H9 (cell line): ENCODE results near the gene ZFP42. TPM values are rescaled to one million over a fixed set of nuclear protein-coding genes. Genes with fewer than 3 reads are reported as not detected.

Experiments used
- DNase-seq: peaks from one replicate; pipeline ENCODE4 v3.0.0-alpha.2; 2017
- H2AFZ ChIP-seq: one replicate; pipeline ENCODE4 v1.6.1; 2013; ENCODE audit warnings: mild to moderate bottlenecking, low read length, control low read depth, moderate library complexity
- H2AK5ac ChIP-seq: 2 replicates; pipeline ENCODE4 v1.6.1; 2013; ENCODE audit warnings: low read length, control low read depth, mixed read lengths; ENCODE audit not compliant: insufficient read length
- H2BK120ac ChIP-seq: one replicate; pipeline ENCODE4 v1.6.1; 2013; ENCODE audit warnings: low read depth, mild to moderate bottlenecking, low read length, control low read depth, inconsistent platforms; ENCODE audit not compliant: poor library complexity, severe bottlenecking
- H2BK12ac ChIP-seq: 2 replicates; pipeline ENCODE4 v1.6.1; 2013; ENCODE audit warnings: low read length, control low read depth, mixed read lengths, low read depth; ENCODE audit not compliant: insufficient read length
- H2BK15ac ChIP-seq: 2 replicates; pipeline ENCODE4 v1.6.1; 2013; ENCODE audit warnings: low read depth, low read length, control low read depth
- H2BK20ac ChIP-seq: one replicate; pipeline ENCODE4 v1.6.1; 2013; ENCODE audit warnings: low read depth, mild to moderate bottlenecking, low read length, control low read depth, inconsistent platforms; ENCODE audit not compliant: poor library complexity, severe bottlenecking
- H2BK5ac ChIP-seq: 2 replicates; pipeline ENCODE4 v1.6.1; 2013; ENCODE audit warnings: low read length, control low read depth, mixed read lengths; ENCODE audit not compliant: insufficient read length
- H3K14ac ChIP-seq: 2 replicates; pipeline ENCODE4 v1.6.1; 2013; ENCODE audit warnings: low read length, control low read depth; ENCODE audit not compliant: insufficient read depth
- H3K18ac ChIP-seq: 2 replicates; pipeline ENCODE4 v1.6.1; 2013; ENCODE audit warnings: low read depth, mild to moderate bottlenecking, mixed read lengths, low read length, control low read depth; ENCODE audit not compliant: insufficient read length
- H3K23ac ChIP-seq: 2 replicates; pipeline ENCODE4 v1.6.1; 2013; ENCODE audit warnings: low read length, control low read depth, mixed read lengths, low read depth; ENCODE audit not compliant: insufficient read length
- H3K23me2 ChIP-seq: 2 replicates; pipeline ENCODE4 v1.6.1; 2013; ENCODE audit warnings: low read depth, mild to moderate bottlenecking, mixed read lengths, low read length, control low read depth; ENCODE audit not compliant: insufficient read length, poor library complexity, severe bottlenecking
- H3K27ac ChIP-seq: 2 replicates; pipeline ENCODE4 v1.5.1; 2013; ENCODE audit warnings: low read length, control low read depth, mixed read lengths, low read depth; ENCODE audit not compliant: insufficient read length
- H3K27me3 ChIP-seq: 2 replicates; pipeline ENCODE4 v1.6.1; 2013; ENCODE audit warnings: low read length, control low read depth, inconsistent platforms; ENCODE audit not compliant: insufficient read depth
- H3K4ac ChIP-seq: 2 replicates; pipeline ENCODE4 v1.6.1; 2013; ENCODE audit warnings: low read depth, mild to moderate bottlenecking, control low read depth, inconsistent platforms, low read length, moderate library complexity
- H3K4me1 ChIP-seq: 2 replicates; pipeline ENCODE4 v1.6.1; 2013; ENCODE audit warnings: low read length, control low read depth, inconsistent platforms; ENCODE audit not compliant: insufficient read depth
- H3K4me2 ChIP-seq: 2 replicates; pipeline ENCODE4 v1.6.1; 2013; ENCODE audit warnings: low read length, control low read depth, mixed read lengths; ENCODE audit not compliant: insufficient read length, insufficient read depth
- H3K56ac ChIP-seq: 2 replicates; pipeline ENCODE4 v1.6.1; 2013; ENCODE audit warnings: low read depth, mild to moderate bottlenecking, mixed read lengths, low read length, control low read depth; ENCODE audit not compliant: insufficient read length
- H3K79me1 ChIP-seq: 2 replicates; pipeline ENCODE4 v1.6.1; 2013; ENCODE audit warnings: low read depth, mild to moderate bottlenecking, moderate library complexity, low read length, control low read depth, inconsistent platforms; ENCODE audit not compliant: insufficient read depth, poor library complexity, severe bottlenecking
- H3K79me2 ChIP-seq: 2 replicates; pipeline ENCODE4 v1.6.1; 2013; ENCODE audit warnings: low read length, control low read depth, inconsistent platforms; ENCODE audit not compliant: insufficient read depth
- H3K9ac ChIP-seq: 2 replicates; pipeline ENCODE4 v1.6.1; 2013; ENCODE audit warnings: low read length, control low read depth, mixed read lengths; ENCODE audit not compliant: insufficient read length; ENCODE audit errors: extremely low read depth
- H3K9me3 ChIP-seq: one replicate; pipeline ENCODE4 v1.6.1; 2013; ENCODE audit warnings: low read depth, low read length, inconsistent platforms; ENCODE audit not compliant: control insufficient read depth
- H3T11ph ChIP-seq: one replicate; pipeline ENCODE4 v1.6.1; 2013; ENCODE audit warnings: mild to moderate bottlenecking, low read length, control low read depth, inconsistent platforms
- H4K20me1 ChIP-seq: one replicate; pipeline ENCODE4 v1.6.1; 2013; ENCODE audit not compliant: control insufficient read depth, insufficient read length, insufficient read depth
- H4K5ac ChIP-seq: 2 replicates; pipeline ENCODE4 v1.6.1; 2013; ENCODE audit warnings: low read depth, mild to moderate bottlenecking, mixed read lengths, low read length, control low read depth; ENCODE audit not compliant: insufficient read length
- H4K8ac ChIP-seq: replicated peaks from 2 replicates; pipeline ENCODE4 v1.6.1; 2013; ENCODE audit warnings: low read length, control low read depth, mixed read lengths, low read depth; ENCODE audit not compliant: insufficient read length
- H4K91ac ChIP-seq: 2 replicates; pipeline ENCODE4 v1.6.1; 2013; ENCODE audit warnings: low read depth, mild to moderate bottlenecking, moderate library complexity, mixed read lengths, low read length, control low read depth; ENCODE audit not compliant: insufficient read length
- H3K27ac Mint-ChIP-seq, 3 experiments: 2 replicates in 2 of 3; 3 replicates in 1 of 3; pipeline ENCODE4 v1.8.0; 2020 to 2021; ENCODE audit warnings: mixed read lengths in 3 of 3, mild to moderate bottlenecking in 1 of 3, moderate library complexity in 1 of 3
- H3K27me3 Mint-ChIP-seq: 2 replicates; pipeline ENCODE4 v1.8.0; 2021; ENCODE audit warnings: low read depth, mild to moderate bottlenecking, moderate library complexity, mixed read lengths
- H3K36me3 Mint-ChIP-seq, 3 experiments: 2 replicates in 2 of 3; 3 replicates in 1 of 3; pipeline ENCODE4 v1.8.0; 2020 to 2021; ENCODE audit warnings: low read depth in 3 of 3, mixed read lengths in 3 of 3; ENCODE audit not compliant: insufficient read depth in 1 of 3
- H3K4me1 Mint-ChIP-seq, 2 experiments: 2 replicates each; pipeline ENCODE4 v1.8.0; 2020; ENCODE audit warnings: mixed read lengths in 2 of 2
- H3K4me3 Mint-ChIP-seq, 2 experiments: 2 replicates in 1 of 2; 3 replicates in 1 of 2; pipeline ENCODE4 v1.8.0; 2020 to 2021; ENCODE audit warnings: mild to moderate bottlenecking in 2 of 2, mixed read lengths in 2 of 2, moderate library complexity in 1 of 2
- H3K9me3 Mint-ChIP-seq, 2 experiments: 2 replicates in 1 of 2; 3 replicates in 1 of 2; pipeline ENCODE4 v1.8.0; 2020; ENCODE audit warnings: mild to moderate bottlenecking in 2 of 2, mixed read lengths in 2 of 2, moderate library complexity in 1 of 2
- WGBS: extraction: QIAGEN DNeasy Blood & Tissue Kit; methylation state at CpG from one replicate; pipeline ENCODE4 v1.1.7; 2013; ENCODE audit warnings: missing lambda C conversion rate, low lambda C conversion rate, mixed read lengths; ENCODE audit not compliant: insufficient read length; ENCODE audit errors: extremely low coverage; 5-methylcytosine and 5-hydroxymethylcytosine counted together
- total RNA-seq: library from RNA; stranded (reverse); gene quantifications from 2 replicates; pipeline ENCODE4 v1.2.1, GENCODE V29; 2021
- TF ChIP-seq, protein P1 (sequence below): fragments of 200-600 bp; sonication (generic); conservative IDR thresholded peaks from 3 replicates; pipeline ENCODE4 v1.8.0; 2021; ENCODE audit warnings: antibody characterized with exemption, mild to moderate bottlenecking

ZFP42 gene
- total RNA-seq, 1 experiment from 2014 or later, result 193 TPM

DNA sequence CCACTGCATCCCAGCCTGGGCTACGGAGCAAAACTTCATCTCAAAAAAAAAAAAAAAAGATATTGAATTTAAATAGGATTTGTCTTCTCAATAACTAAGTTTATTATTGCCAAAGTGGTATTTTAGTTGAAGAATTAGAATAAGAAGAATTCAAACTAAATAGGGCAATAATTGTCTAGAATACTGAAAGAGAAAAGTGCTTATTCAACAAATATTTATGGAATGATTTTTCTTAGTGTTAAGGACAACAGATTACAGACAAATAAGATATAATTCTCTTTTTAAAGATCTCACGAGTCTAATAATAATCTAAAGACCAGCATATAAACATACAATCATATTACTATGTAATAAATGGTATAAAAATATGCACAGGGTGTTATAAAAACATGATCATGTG is 33.6 kb upstream of the ZFP42 start:
- no peak overlapping the region for H3K4me2 ChIP-seq
- no peak overlapping the region for H3K14ac ChIP-seq
- no peak overlapping the region for H4K8ac ChIP-seq
- Mint-ChIP-seq H3K4me3 (no peak overlapping the region), H3K9me3 (no peaks in the 10 kb centered on the region), H3K36me3 (no peaks in the 10 kb centered on the region), H3K4me1 (peaks cover 6% of the 10 kb centered on the region in 2 experiments; a peak in 3 of 4 replicates), H3K27me3 (no peaks in the 10 kb centered on the region), H3K27ac (no peak overlapping the region)
- no peak overlapping the region for H3K9ac ChIP-seq
- no CpG with 5 or more reads among the region's 2 CpGs for WGBS
- no peak overlapping the region for H2AK5ac ChIP-seq
- H3K79me1 ChIP-seq, result no peaks in the 10 kb centered on the region
- no peak overlapping the region for H2BK5ac ChIP-seq
- H3K9me3 ChIP-seq, result no peaks in the 10 kb centered on the region
- no peak overlapping the region for H2AFZ ChIP-seq
- H2BK12ac ChIP-seq, result no peak overlapping the region
- no peak for DNase-seq
- H3K4ac ChIP-seq, result no peak overlapping the region
- H4K5ac ChIP-seq, result no peak overlapping the region
- H3T11ph ChIP-seq, result no peak overlapping the region
- no peak overlapping the region for H2BK120ac ChIP-seq
- no peak overlapping the region for H3K56ac ChIP-seq
- no peak overlapping the region for H3K18ac ChIP-seq
- no peak overlapping the region for H2BK20ac ChIP-seq
- no peak overlapping the region for H2BK15ac ChIP-seq
- no peaks in the 10 kb centered on the region for H3K27me3 ChIP-seq
- no peaks in the 10 kb centered on the region for H3K79me2 ChIP-seq
- H4K91ac ChIP-seq, result no peak overlapping the region
- TF ChIP-seq, protein P1, sequence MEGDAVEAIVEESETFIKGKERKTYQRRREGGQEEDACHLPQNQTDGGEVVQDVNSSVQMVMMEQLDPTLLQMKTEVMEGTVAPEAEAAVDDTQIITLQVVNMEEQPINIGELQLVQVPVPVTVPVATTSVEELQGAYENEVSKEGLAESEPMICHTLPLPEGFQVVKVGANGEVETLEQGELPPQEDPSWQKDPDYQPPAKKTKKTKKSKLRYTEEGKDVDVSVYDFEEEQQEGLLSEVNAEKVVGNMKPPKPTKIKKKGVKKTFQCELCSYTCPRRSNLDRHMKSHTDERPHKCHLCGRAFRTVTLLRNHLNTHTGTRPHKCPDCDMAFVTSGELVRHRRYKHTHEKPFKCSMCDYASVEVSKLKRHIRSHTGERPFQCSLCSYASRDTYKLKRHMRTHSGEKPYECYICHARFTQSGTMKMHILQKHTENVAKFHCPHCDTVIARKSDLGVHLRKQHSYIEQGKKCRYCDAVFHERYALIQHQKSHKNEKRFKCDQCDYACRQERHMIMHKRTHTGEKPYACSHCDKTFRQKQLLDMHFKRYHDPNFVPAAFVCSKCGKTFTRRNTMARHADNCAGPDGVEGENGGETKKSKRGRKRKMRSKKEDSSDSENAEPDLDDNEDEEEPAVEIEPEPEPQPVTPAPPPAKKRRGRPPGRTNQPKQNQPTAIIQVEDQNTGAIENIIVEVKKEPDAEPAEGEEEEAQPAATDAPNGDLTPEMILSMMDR, result no peak
- H4K20me1 ChIP-seq, result no peaks in the 10 kb centered on the region
- no peak overlapping the region for H3K23ac ChIP-seq
- no peak overlapping the region for H3K27ac ChIP-seq
- H3K23me2 ChIP-seq, result no peaks in the 10 kb centered on the region
- H3K4me1 ChIP-seq, result no peaks in the 10 kb centered on the region
